Stimulated activated CD4-positive, alpha-beta T cell treated with anti-CD3 and anti-CD28 coated beads, TNF-alpha, amount 100 ng/mL, for 4 hours (primary cell): ENCODE results near the gene OTOF.
"Not testable (repeated sequence)": the region's sequence is repeated elsewhere in the genome, so short reads cannot be mapped to it uniquely, and the experiment has no call there.

Experiments used
- DNase-seq, 3 experiments: peaks; one replicate each; pipeline ENCODE4 v3.0.0-alpha.2; 2020; ENCODE audit warnings: low read depth in 3 of 3

Gene OTOF

GRCh38 chr2:26480566-26481423 lies 2.9 kb upstream of the OTOF start:
- no peak for DNase-seq

- no peak for DNase-seq
These were observed 2.1 kb upstream of the OTOF start for GRCh38 chr2:26479789-26480565.

- DNase-seq, result no peak
These were observed 1.3 kb upstream of the OTOF start for GRCh38 chr2:26479131-26479788.

- DNase-seq, result no peak
These were observed 442 bp upstream of the OTOF start for GRCh38 chr2:26478366-26478765.

GRCh38 chr2:26477126-26477910 lies 606 bp downstream of the OTOF start:
- no peak for DNase-seq

GRCh38 chr2:26475832-26476501 lies 2.0 kb downstream of the OTOF start:
- no peak for DNase-seq

GRCh38 chr2:26475037-26475436 lies 2.9 kb downstream of the OTOF start:
- no peak for DNase-seq

- no peak for DNase-seq
These were observed 3.6 kb downstream of the OTOF start for GRCh38 chr2:26474261-26474785.

- DNase-seq, result no peak
These were observed 4.1 kb downstream of the OTOF start for GRCh38 chr2:26473796-26474195.

- no peak for DNase-seq
These were observed 4.9 kb downstream of the OTOF start for GRCh38 chr2:26472821-26473655.

- no peak for DNase-seq
These were observed 5.9 kb downstream of the OTOF start for GRCh38 chr2:26471766-26472706.

GRCh38 chr2:26471289-26471688 lies 6.6 kb downstream of the OTOF start:
- no peak for DNase-seq

- no peak for DNase-seq
These were observed 7.2 kb downstream of the OTOF start for GRCh38 chr2:26470601-26471260.

- DNase-seq, result no peak
These were observed 8.0 kb downstream of the OTOF start for GRCh38 chr2:26469955-26470354.

- peak in 2 of 3 experiments; percentile 14 to 38 for DNase-seq
These were observed 8.7 kb downstream of the OTOF start for GRCh38 chr2:26469092-26469710.

GRCh38 chr2:26468544-26468943 lies 9.4 kb downstream of the OTOF start:
- not testable (repeated sequence) for DNase-seq

- DNase-seq, result no peak
These were observed 11.1 kb downstream of the OTOF start for GRCh38 chr2:26466662-26467310.
